Activated naive CD8-positive, alpha-beta T cell (primary cell): ENCODE data around the gene COG1.

Source experiments
- H3K27ac Mint-ChIP-seq: one replicate; pipeline ENCODE4 v1.8.0; 2021; ENCODE audit warnings: mixed read lengths
- H3K27me3 Mint-ChIP-seq: one replicate; pipeline ENCODE4 v1.8.0; 2021; ENCODE audit warnings: mixed read lengths
- H3K36me3 Mint-ChIP-seq: one replicate; pipeline ENCODE4 v1.8.0; 2021; ENCODE audit warnings: mixed read lengths
- H3K4me1 Mint-ChIP-seq: one replicate; pipeline ENCODE4 v1.8.0; 2021; ENCODE audit warnings: low read depth, mixed read lengths
- H3K4me3 Mint-ChIP-seq: one replicate; pipeline ENCODE4 v1.8.0; 2021; ENCODE audit warnings: mild to moderate bottlenecking, mixed read lengths
- H3K9me3 Mint-ChIP-seq: one replicate; pipeline ENCODE4 v1.8.0; 2021; ENCODE audit warnings: low read depth, mixed read lengths

COG1 gene

DNA sequence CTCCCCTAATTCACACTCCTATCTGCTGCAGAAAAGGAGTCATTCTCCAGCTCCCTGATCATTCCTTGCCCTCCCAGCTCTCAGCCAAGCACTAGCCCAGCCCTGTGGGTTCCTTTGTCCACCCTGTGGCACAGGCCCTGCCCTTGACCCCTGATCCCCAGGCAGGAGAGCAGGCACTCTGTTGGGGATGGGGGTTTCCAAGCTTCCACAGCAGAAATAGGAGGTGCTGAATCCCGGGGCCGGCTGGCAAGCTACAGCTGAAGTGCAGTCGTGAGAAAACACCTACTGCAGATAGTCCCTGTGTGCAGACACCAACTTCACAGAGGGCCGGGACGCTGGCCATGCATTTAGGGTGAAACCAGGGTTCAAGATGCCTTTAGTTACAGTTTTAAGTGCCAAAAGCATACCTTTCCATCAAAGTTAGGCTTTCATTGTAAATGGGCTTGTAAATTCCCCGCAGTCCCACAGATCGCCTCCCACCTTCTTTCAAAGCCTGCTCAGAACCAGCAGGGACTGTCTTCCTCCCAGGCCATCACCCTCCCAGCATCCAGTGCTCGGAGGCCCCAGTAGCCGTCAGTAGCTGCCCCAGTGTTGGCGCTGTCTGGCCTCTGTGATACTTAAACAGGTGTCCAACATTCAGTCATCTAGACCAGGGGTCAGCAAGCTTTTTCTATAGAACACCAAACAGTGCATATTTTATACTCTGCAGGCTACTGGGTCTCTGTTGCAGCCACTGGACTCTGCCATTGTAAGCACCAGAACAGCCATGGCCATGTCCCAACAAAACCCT is 58.2 kb downstream of the COG1 start:
- H3K27ac Mint-ChIP-seq: no peak overlapping the region
- H3K4me1 Mint-ChIP-seq: peaks cover 2% of the 10 kb centered on the region
- peaks cover 2% of the 10 kb centered on the region for H3K27me3 Mint-ChIP-seq
- no peaks in the 10 kb centered on the region for H3K36me3 Mint-ChIP-seq
- H3K4me3 Mint-ChIP-seq: no peak overlapping the region
- H3K9me3 Mint-ChIP-seq: no peaks in the 10 kb centered on the region

DNA sequence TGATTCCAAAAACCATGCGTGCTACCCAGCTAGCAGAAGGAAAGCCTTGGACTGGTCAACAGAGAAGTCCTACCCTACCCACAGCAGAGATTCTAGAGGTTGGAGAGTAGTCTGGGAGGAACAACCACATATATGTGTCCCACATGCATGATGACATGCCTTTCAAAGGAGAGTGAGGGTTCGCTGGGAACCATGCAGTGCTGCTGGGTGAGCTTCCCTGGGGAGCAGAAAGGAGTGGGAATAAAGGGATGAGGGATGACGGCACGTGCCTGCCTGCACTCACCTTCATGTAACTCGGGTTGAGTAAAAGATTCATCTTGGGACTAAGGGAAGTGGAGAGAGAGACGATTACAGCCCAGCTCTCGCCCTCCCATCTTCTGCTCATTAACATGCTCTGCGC is 59.0 kb downstream of the COG1 start:
- H3K36me3 Mint-ChIP-seq: no peaks in the 10 kb centered on the region
- H3K4me3 Mint-ChIP-seq: no peak overlapping the region
- peaks cover 2% of the 10 kb centered on the region for H3K27me3 Mint-ChIP-seq
- peaks cover 2% of the 10 kb centered on the region for H3K4me1 Mint-ChIP-seq
- no peaks in the 10 kb centered on the region for H3K9me3 Mint-ChIP-seq
- no peak overlapping the region for H3K27ac Mint-ChIP-seq

DNA sequence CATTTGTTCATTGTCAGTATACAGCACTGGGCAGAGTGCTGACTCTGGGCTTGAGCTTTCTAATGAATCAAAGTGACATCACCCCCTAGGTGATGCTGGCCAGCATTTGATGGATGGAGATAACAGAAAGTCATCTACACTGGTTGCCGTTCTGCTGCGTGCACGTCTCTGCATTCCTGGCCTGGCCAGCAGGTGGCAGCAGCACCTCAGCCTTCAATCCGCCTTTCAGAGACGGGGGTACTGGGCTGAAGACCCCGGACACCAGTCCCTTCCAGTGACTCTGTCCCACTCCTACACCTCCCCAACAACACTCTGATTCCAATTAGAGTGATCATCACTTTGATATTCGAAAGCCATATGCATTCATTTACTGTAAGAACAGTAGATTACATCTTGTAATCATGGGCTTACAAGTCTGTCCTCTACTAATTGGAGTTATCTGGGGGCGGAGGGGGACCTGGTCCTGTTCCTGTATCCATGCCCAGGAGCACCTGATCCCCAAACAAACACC is 62.9 kb downstream of the COG1 start:
- no peak overlapping the region for H3K27ac Mint-ChIP-seq
- H3K9me3 Mint-ChIP-seq: no peaks in the 10 kb centered on the region
- no peak overlapping the region for H3K4me3 Mint-ChIP-seq
- peaks cover 2% of the 10 kb centered on the region for H3K27me3 Mint-ChIP-seq
- no peaks in the 10 kb centered on the region for H3K36me3 Mint-ChIP-seq
- peaks cover 2% of the 10 kb centered on the region for H3K4me1 Mint-ChIP-seq

DNA sequence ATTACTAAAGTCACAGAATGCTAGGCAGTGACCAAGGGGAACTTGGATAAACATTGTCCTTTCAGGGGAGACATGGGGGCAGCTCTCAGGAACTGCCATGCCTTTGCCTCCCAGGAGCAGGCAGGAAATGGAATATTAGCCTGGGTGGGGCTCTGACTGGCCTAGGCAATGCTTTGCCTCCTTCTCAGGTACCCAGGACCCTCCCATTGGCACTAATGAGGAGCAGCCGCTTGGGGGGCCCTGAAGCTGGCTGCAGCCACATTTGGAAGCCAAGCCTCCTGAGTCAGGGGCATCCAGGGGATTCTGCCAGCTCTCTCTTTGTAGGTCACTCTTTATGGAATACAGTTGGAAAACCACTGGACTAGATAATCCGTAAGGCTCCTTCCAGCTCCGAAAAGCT is 63.4 kb downstream of the COG1 start:
- H3K9me3 Mint-ChIP-seq: no peaks in the 10 kb centered on the region
- peaks cover 2% of the 10 kb centered on the region for H3K4me1 Mint-ChIP-seq
- H3K27ac Mint-ChIP-seq: no peak overlapping the region

DNA sequence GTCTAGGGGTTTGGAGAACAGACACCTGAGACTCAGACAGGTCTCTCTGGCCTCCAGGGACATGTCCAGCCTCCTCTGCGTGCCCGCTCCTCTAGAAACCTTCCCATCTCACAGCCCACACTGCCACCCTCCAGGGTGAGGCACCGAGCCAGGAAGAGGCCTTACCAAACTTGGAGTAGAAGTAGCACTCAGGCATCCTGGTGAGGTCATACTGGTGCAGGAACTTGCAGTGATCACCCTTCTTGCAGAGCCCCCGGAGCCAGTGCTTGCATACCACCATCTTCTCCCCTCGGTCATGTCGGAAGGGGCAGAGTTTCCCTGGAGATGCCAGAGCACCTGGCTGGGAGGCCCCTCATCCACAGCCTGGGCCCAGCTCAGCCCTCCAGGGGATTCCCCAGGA is 64.7 kb downstream of the COG1 start:
- peaks cover 2% of the 10 kb centered on the region for H3K4me1 Mint-ChIP-seq
- no peak overlapping the region for H3K27ac Mint-ChIP-seq
- H3K9me3 Mint-ChIP-seq: no peaks in the 10 kb centered on the region
- no peak overlapping the region for H3K4me3 Mint-ChIP-seq
- no peaks in the 10 kb centered on the region for H3K36me3 Mint-ChIP-seq
- peaks cover 2% of the 10 kb centered on the region for H3K27me3 Mint-ChIP-seq

More for the DNA sequence above, 63.4 kb downstream of the COG1 start:
- Mint-ChIP-seq H3K36me3 (no peaks in the 10 kb centered on the region), H3K4me3 (no peak overlapping the region), H3K27me3 (peaks cover 2% of the 10 kb centered on the region)
